ENCODE measurements around the gene PLB1. TPM values are rescaled to one million over a fixed set of nuclear protein-coding genes. Genes with fewer than 3 reads are reported as not detected.

The PLB1 gene
- total RNA-seq, 1 donor from 2014 or later, result 2.1 TPM

DNA sequence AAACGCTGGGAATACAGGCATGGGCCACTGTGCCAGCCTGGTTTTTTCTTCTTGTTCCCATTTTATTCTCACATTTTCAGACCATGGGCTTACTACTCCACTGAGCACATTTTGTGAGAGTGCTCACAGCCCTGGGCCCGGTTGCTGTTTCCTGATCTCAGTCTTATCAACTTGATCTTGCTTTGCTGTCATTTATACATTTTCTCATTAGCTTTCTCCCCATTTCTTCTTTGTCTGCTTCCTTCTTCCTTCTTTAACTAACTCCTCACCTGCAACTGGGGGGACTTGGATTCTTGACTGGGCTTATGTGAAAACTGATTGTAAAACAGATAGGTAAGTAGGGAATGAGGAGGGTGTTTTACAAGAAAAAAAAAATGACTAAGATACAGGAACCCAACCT, 117.3 kb downstream of the PLB1 start:
- DNase-seq (ENCODE audit: low read depth), result peak; percentile 45

- DNase-seq (ENCODE audit: low read depth), result peak; percentile 99
Observed at GRCh38 chr2:28613633-28614501, 118.0 kb downstream of the PLB1 start.

GRCh38 chr2:28615706-28616105, 119.8 kb downstream of the PLB1 start:
- DNase-seq (ENCODE audit: low read depth), result no peak

DNA sequence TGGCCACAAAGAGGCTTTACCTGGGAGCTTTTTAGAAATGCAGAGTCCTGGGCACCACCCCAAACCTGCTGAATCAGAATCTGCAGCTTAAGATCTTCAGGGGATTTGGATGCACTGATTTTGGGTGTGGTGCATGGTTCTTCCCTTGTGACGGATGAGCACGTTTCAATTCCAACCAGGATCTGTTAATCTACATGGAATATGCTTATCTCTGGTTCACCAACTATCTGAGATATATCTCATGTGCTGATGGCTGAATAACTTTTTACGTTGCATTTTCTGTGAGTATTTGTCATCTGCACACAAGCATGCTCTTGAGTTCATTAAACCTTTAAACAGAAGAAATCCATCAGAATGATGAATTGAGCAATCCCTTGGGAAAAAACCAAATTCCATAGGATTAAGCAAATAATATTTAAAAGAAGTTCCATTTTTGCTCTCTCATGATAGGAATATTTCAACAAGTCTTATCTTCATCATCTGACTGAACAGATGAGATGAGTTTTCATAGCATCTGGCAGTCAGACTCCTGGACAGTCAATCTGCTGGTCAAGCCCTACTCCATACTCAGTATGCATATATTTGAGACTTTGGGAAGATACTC, 120.6 kb downstream of the PLB1 start:
- DNase-seq (ENCODE audit: low read depth), result no peak

- DNase-seq (ENCODE audit: low read depth), result peak; percentile 32
Observed at GRCh38 chr2:28617502-28618184, 121.8 kb downstream of the PLB1 start.

DNA sequence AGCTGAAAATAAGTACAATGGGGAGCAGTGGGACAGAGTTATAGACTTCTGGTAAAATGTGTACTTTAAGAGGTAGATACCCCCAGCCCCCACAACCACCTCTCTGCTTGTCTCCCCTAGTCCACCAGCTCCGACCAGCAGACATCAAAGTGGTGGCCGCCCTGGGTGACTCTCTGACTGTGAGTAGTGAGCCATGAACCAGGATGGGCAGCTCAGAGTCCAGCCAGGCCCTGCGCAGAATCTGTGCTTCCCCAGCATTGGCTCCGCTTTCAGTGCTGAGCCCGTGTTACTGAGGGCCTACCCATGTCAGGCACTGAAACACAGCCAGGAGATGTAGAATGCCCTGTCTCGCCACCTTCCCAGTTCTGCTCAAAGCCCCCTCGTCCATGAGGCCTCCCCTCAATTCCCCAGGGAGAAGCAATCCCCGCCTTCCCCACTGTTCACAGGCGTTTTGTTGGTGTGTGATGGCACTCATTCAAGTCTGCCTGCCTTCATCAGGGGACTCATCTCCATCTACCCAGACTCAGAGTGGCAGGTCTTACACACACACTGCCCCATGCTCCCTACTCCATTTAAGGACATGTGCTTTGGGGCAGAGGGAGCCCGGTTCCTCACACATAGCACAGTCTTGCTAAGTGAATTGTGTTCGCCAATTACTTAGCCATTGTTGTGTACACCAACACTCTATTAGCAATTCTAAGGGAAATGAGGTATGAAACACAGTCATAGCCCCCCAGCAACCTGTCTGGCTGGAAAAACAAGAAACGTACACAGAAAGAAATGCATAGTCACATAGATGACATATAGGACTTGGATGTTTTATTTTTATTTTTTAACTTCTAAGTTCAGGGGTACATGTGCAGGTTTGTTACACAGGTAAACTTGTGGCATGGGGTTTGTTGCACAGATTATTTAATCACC, 122.6 kb downstream of the PLB1 start:
- no peak for DNase-seq (ENCODE audit: low read depth)

- peak; percentile 69 for DNase-seq (ENCODE audit: low read depth)
Observed at GRCh38 chr2:28619213-28620196, 123.6 kb downstream of the PLB1 start.

DNA sequence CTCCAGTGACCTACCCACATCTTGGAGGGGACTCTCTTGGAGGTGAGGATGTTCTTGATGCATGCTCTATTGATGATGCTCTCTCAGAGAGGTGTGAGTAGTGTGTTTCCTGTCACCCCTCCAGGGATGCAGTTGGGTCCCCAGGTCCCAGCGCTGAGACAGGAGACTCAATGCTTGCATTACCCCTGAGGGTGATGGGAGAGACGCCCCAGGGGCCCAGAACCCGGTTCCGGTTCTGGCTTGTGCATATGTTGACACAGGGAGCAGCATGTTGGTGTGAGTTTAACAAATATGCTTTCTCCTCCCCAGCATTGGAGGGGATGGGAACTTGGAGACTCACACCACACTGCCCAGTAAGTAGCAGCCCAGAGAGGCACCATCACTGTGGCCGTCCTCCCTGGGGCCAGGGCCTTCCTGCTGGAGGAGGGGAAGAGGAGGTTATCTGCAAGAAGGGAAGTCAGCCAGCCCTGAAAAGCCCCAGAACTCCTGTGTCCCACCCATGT, 124.5 kb downstream of the PLB1 start:
- no peak for DNase-seq (ENCODE audit: low read depth)

GRCh38 chr2:28620801-28621171, 124.9 kb downstream of the PLB1 start:
- DNase-seq (ENCODE audit: low read depth), result no peak

DNA sequence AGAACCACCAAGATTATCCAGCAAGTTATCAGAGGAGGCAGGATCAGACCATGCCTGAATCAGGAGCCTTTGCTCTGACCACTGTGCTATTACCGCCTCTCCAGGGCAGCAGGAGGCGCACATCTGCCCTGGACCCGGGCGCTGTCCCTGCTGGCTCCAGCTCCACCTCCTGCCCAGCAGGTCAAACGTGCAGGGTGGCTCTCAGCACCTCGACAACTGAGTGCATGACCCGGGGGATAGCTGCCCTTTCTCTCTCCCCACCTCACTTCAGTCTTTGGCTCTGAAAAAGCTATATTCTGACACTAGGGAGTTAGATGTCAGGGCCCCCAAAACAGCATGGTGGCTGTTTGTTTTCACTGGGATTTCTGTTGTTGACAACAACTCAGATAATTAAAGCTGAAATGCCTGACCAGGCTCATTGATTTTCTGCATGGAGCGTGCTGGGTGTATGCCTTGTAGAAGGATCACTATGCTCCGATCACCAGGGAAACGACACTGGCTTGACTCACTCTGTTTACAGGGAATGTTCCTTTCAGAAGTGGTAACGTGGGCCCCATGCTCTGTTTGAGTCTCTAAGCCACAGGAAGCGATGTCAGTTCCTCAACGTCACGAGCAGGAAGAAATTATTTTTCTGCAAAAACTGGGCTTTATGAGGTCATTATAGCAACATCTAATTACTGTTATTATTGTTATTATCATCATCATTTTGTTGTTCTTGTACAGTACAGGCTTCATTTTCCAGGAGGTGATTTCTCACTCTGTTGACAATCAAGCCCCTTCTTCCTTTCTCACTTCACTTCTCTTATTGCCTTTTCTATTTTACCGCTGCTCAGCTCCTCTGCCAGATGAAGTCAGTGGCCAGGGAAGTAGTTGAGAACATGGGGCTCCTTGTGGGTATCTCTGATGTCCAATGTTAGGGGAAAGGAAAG, 125.6 kb downstream of the PLB1 start:
- DNase-seq (ENCODE audit: low read depth), result peak; percentile 99

DNA sequence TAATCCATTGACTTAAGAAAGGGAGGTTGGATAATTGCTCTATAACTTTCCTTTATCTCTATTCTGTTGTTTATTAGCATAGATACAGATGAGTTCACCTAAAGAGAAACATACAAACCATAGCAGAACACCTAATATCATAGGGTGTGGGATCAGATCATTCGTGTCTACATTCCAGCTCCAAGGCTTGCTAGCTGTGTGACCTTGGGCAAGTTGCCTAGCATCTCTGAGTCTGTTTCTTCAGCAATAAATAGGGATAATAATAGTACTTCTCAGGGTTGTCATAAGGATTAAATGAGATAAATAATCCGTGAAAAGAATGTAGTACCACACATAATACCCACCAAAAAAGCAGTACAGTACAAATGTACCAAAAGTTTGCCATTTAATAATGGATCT, 126.2 kb downstream of the PLB1 start:
- no peak for DNase-seq (ENCODE audit: low read depth)

DNA sequence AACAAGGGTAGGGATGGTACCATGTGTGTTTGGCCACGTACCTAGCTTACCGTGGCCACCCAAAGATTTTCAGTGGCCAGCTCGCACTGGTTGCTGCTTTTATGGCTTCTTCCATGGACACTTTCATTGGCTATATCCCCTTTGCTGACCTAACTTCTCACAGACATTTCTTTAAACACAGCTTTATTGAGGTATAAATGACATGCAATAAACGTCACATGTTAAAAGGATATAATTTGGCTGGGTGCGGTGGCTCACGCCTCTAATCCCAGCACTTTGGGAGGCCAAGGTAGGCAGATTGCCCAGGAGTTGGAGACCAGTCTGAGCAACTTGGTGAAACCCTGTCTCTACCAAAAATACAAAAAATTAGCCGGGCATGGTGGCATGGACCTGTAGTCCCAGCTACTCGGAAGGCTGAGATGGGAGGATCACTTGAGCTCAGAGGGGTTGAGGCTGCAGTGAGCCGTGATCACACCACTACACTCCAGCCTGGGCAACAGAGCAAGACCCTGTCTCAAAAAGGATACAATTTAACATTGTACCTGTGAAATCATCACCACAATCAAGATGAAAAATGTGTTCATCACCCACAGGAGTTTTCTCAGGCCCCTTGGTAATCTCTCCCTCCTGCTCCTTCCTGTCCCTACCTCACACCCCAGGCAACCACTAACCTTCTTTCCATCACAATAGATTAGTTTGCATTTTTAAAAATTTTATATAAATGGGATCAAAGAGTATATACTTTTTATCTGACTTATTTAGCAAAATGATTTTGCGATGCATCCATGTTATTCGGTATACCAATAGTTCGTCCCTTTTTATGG, 127.9 kb downstream of the PLB1 start:
- no peak for DNase-seq (ENCODE audit: low read depth)

DNA sequence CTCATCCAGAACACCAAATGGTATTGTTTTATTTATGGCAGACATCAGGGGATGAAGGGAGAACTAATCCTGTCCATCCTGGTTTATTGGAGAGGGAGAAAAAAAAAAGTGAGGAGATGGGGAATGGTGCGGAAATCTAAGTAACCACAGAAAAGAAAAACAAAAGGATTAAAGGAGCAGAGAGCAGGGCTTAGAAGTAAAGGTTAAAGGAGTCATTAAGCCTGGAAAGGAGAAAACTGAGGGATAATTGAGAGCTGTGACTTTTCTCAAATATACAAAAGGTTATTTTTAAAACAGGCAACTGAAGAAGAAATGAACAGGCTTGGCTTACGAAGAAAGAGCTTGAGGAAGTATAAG, 128.6 kb downstream of the PLB1 start:
- no peak for DNase-seq (ENCODE audit: low read depth)

GRCh38 chr2:28624793-28625701, 129.2 kb downstream of the PLB1 start:
- DNase-seq (ENCODE audit: low read depth), result peak; percentile 90

DNA sequence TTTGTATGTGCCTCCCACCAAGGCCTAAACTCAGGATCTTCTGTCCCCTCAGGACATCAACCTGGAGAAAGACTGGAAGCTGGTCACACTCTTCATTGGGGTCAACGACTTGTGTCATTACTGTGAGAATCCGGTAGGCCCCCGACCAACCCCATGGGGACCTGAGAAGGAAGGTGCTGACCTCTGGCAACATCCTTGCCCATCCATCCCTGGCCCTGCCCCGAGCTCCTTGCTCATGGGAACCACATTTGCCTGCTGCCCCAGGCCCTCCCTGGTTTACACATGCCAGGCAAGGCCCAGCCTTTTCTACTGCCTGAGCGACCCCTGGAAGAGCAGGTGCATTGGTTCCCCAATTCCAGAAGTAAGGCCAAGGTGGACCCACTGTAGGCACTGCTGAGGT, 130.5 kb downstream of the PLB1 start:
- no peak for DNase-seq (ENCODE audit: low read depth)

- DNase-seq (ENCODE audit: low read depth), result no peak
Observed at GRCh38 chr2:28626891-28627421, 131.1 kb downstream of the PLB1 start.

Data from renal cortical epithelial cell (primary cell).